CD1c-positive myeloid dendritic cell (primary cell): ENCODE measurements around the gene FUBP1.
"Not testable (repeated sequence)": the region's sequence is repeated elsewhere in the genome, so short reads cannot be mapped to it uniquely, and the experiment has no call there.

Experiments used
- DNase-seq: peaks from one replicate; pipeline ENCODE4 v3.0.0-alpha.2; 2016; ENCODE audit errors: extremely low spot score

Gene FUBP1, protein sequence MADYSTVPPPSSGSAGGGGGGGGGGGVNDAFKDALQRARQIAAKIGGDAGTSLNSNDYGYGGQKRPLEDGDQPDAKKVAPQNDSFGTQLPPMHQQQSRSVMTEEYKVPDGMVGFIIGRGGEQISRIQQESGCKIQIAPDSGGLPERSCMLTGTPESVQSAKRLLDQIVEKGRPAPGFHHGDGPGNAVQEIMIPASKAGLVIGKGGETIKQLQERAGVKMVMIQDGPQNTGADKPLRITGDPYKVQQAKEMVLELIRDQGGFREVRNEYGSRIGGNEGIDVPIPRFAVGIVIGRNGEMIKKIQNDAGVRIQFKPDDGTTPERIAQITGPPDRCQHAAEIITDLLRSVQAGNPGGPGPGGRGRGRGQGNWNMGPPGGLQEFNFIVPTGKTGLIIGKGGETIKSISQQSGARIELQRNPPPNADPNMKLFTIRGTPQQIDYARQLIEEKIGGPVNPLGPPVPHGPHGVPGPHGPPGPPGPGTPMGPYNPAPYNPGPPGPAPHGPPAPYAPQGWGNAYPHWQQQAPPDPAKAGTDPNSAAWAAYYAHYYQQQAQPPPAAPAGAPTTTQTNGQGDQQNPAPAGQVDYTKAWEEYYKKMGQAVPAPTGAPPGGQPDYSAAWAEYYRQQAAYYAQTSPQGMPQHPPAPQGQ

GRCh38 chr1:77978969-77979876 lies at the start of gene FUBP1:
TSS of gene FUBP1 (minus strand) at chr1:77979072. CDS start at chr1:77979004, 68 bp downstream.
- DNase-seq, result peak; percentile 100

DNA sequence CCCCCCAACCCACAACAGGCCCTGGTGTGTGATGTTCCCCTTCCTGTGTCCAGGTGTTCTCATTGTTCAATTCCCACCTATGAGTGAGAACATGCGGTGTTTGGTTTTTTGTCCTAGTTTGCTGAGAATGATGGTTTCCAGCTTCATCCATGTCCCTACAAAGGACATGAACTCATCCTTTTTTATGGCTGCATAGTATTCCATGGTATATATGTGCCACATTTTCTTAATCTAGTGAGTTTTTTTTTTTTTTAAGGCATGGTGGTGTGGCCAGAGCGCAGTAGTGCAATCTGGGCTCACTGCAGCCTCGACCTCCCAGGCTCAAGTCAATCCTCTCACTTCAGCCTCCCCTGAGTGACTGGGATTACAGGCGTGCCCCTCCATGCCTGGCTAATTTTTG lies 42.3 kb upstream of the FUBP1 start:
- DNase-seq, result not testable (repeated sequence)

- DNase-seq, result no peak
These were observed 40.2 kb upstream of the FUBP1 start for GRCh38 chr1:78019024-78019423.

- DNase-seq, result no peak
These were observed 36.3 kb upstream of the FUBP1 start for GRCh38 chr1:78015148-78015547.

DNA sequence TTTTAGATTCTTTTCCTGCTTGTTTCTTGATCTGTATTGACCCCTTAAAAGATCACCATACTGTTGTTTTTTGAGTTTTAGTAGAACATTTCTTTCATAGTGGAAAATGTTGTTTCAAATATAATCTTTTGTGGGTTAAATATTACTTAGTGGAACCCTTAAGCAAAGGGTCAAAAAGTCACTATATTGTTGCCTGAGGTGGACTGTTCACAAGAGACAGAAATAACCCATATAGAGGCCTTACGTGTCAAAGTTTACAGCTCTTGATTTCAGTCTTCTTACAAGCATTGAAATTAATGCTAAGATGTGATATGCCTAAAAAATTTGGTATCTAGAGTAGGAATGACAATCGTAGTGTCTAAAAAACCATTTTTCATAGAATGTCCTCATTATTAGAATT lies 32.2 kb upstream of the FUBP1 start:
- DNase-seq, result no peak

GRCh38 chr1:78009836-78010235 lies 31.0 kb upstream of the FUBP1 start:
- DNase-seq, result no peak

DNA sequence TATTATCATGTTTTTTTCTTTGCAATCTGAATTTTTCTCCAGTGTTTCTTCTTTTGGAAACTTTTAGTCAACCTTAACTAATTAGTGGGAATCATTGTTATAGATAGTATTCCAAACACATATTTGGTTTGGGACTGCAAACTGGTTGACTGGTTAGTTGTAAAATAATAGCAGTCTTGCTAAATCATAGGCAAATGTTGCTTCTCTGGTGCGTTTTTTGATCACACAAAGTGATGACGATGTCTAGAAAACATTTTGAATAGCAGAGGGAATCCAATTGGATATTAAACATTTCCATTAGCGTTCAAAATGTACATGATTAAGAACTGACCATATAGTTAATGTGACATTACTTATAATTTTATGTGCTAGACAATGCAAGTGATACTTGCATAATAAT lies 30.4 kb upstream of the FUBP1 start:
- no peak for DNase-seq

DNA sequence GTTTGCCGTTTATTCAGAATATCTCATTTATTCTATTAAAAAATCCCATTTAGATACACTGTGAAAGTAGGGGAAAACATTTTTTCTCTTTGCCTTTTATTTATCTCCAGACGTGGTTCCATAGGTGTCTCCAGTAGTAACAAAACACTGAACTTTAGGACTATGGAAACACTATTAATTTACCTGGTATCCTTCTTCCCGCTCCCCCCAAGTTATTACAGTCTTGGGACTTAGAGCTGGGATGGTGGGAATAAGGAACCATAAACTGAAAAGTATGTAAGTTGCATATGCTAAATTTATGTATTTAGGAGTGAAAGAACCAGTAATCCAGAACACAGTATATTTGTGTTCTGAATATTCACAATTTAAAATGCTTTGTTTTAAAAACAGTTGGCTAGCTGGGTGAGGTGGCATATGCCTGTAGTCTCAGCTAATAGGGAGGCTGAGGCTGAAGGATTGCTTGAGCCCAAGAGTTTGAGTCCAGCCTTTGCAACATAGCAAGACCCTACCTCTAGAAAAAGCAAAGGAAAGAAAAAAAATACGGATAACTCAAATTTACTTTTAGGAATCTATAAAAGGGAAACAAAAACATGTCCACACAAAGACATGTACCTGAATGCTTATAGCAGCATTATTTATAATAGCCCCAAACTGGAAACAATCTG lies 28.9 kb upstream of the FUBP1 start:
- no peak for DNase-seq

GRCh38 chr1:78006521-78006920 lies 27.6 kb upstream of the FUBP1 start:
- no peak for DNase-seq

DNA sequence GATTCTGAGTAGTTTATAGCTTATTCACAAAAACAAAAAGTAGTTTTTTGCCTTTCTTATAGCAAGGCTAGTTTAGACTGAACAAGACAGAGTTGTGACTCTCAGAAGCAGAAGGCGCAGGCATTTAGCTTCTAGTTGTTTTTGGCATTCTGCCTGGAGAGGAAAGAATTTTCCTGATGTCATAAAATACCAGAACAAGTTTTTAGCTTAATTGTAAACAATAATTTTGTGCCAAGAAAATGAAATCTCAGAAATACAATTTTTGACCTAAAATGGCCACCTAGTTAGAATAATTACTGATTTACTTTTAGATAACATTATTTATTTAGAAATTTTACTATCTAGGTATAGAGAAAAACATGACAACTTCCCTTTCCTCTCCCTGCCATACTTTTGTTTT lies 26.9 kb upstream of the FUBP1 start:
- DNase-seq, result peak; percentile 49

DNA sequence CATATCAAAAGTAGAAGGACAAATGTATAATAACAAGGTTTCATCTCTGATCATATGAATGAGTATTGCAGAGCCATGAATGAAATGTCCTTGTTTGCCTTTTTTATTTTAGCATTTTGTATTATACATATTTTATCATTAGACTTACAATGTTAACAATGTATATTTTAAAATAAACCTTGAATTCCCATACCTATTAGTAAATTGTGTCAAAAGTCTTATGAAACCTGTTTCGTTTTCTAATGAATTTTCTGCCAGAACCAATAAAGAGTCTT lies 26.5 kb upstream of the FUBP1 start:
- no peak for DNase-seq

DNA sequence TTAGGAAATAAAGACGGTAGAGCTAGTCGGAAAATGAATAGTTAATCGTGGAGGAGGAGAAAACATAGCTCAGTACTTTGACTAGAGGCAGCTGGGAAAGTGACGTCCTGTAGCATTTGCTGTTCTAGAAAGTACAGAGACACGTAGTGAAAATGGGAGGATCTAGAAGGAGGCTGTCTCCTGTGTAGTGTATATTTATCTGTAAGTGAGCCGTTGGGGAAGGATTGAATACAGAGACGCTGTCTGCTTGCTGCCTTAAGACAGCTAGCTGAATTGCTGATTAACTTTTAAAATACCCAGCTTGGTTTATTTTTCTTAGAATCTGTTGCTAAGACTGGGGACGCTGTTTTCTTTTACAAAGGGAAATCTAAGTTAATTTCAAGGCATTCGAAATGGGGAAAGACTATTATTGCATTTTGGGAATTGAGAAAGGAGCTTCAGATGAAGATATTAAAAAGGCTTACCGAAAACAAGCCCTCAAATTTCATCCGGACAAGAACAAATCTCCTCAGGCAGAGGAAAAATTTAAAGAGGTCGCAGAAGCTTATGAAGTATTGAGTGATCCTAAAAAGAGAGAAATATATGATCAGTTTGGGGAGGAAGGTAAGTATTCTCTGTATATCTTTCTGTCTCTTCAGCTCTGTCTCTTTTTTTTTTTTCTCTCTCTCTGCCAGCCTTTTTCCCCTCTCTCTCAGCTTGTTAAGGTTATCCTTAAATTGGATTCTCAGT lies 26.0 kb upstream of the FUBP1 start, which contains the start of gene DNAJB4:
Gene DNAJB4, plus strand, starts transcription at position 221 of the 729 bp plus-strand sequence. Its CDS starts 172 bp downstream, at position 393.
- DNase-seq, result peak; percentile 95

- DNase-seq, result peak; percentile 90
These were observed 25.2 kb upstream of the FUBP1 start for GRCh38 chr1:78003882-78004718.

DNA sequence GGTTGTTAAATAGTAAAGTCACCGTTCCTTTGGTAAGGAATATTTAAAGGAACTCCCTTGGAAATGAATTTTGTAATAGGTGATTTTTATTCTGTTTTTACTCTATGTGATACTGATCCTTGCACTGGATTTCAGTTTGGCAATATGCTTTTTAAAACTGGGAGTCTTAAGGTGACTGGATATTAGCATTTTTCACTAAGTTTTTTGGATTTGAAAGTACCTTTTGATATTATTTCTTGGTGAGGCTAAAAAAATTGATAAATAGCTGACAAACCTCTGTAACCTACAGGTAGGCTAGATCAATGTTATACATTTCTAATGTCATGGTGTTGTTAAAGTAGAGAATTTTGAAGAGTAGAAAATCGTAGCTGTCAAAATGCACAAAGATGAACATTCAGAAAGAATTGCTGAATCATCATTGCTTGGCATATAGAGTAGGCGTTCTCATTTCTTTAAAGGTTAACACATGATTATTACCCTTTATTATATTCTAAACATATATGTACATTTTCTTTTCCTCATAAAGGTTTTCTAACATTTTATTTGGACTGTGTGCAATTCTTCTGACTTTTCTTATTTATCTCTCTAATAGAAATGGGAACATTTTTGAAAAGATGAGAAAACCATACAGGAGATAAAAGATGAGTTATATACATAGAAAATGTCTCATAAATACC lies 24.3 kb upstream of the FUBP1 start:
- DNase-seq, result peak; percentile 61

GRCh38 chr1:78000536-78000935 lies 21.7 kb upstream of the FUBP1 start:
- DNase-seq, result not testable (repeated sequence)

DNA sequence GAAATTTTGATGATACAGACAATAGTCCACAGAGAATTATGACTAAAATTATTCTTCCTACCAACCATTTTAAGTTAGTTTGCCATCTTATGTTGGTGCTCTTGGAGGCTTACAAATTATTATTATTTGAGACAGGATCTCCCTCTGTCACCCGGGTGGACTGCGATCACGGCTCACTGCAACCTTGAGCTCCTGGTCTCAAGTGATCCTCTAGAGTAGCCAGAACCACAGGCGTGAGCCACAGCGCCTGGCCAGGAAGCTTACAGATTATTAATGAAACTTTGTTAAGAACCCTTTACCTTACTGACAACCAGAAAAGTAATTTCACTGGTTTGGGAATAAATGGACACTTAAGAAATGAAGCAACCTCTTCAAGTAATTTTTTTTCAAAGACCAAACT lies 17.9 kb upstream of the FUBP1 start:
- DNase-seq, result no peak

GRCh38 chr1:77994117-77994705 lies 15.3 kb upstream of the FUBP1 start:
- DNase-seq, result no peak

DNA sequence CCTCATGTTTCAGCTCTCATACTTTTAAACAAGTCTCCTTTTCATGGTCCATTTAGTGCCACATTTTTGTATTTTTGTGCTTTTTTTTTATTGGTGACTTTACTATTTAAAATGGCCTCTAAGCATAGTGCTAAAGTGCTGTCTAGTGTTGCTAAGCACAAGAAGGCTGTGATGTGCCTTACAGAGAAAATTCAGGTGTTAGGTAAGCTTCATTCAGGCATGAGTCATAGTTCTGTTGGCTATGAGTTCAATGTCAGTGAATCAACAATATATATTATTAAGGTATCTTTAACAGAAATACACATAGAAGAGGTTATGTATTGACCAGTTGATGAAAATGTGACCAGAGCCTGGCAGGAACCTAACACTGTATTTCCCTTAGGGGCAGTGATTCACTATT lies 12.8 kb upstream of the FUBP1 start:
- no peak for DNase-seq

- DNase-seq, result no peak
These were observed 11.8 kb upstream of the FUBP1 start for GRCh38 chr1:77990629-77991204.
